Aorta (tissue), 5 donors: ENCODE data around the gene CELF4. TPM values are rescaled to one million over a fixed set of nuclear protein-coding genes. Genes with fewer than 3 reads are reported as not detected.

Experiments used
- ATAC-seq: fragments of 200-7000 bp; cut with Tn5 transposase; one replicate; pipeline ENCODE4 v1.9.1; 2022; ENCODE audit warnings: moderate library complexity; ENCODE audit not compliant: low FRiP score
- DNase-seq, 2 donors: peaks; one replicate each; pipeline ENCODE4 v3.0.0-alpha.2; 2020
- H3K27ac ChIP-seq, 2 donors: one replicate each; pipeline ENCODE4 v1.5.1; 2013; ENCODE audit warnings: low read length in 2 of 2, mild to moderate bottlenecking in 2 of 2, moderate library complexity in 2 of 2, control low read depth in 1 of 2, inconsistent platforms in 1 of 2, low read depth in 1 of 2
- H3K27me3 ChIP-seq, 2 donors: one replicate each; pipeline ENCODE4 v1.6.1; 2013; ENCODE audit warnings: control low read depth in 1 of 2, low read length in 1 of 2, mild to moderate bottlenecking in 1 of 2, moderate library complexity in 1 of 2; ENCODE audit not compliant: insufficient read depth in 2 of 2, control insufficient read depth in 1 of 2
- H3K36me3 ChIP-seq, 2 donors: one replicate each; pipeline ENCODE4 v1.6.1; 2013; ENCODE audit warnings: control low read depth in 1 of 2, low read length in 1 of 2, mild to moderate bottlenecking in 1 of 2; ENCODE audit not compliant: insufficient read depth in 2 of 2, control insufficient read depth in 1 of 2
- H3K4me1 ChIP-seq, 2 donors: one replicate each; pipeline ENCODE4 v1.6.1; 2013; ENCODE audit warnings: low read length in 2 of 2, control low read depth in 1 of 2, mild to moderate bottlenecking in 1 of 2, moderate library complexity in 1 of 2; ENCODE audit not compliant: insufficient read depth in 2 of 2, control insufficient read depth in 1 of 2
- H3K4me3 ChIP-seq, 2 donors: one replicate each; pipeline ENCODE4 v1.5.1; 2013; ENCODE audit warnings: low read length in 2 of 2, control low read depth in 1 of 2, mild to moderate bottlenecking in 1 of 2
- H3K9me3 ChIP-seq: one replicate; pipeline ENCODE4 v1.6.1; 2013; ENCODE audit warnings: mild to moderate bottlenecking, low read length; ENCODE audit not compliant: control insufficient read depth
- WGBS, 2 donors: extraction: QIAGEN DNeasy Blood & Tissue Kit; methylation state at CpG; one replicate each; pipeline ENCODE4 v1.1.7; 2013; 5-methylcytosine and 5-hydroxymethylcytosine counted together
- intact Hi-C, 2 donors: fragments of 100-400 bp; cut with DNase I; formaldehyde crosslinking; loops; one replicate each; pipeline versions ENCODE4 v1.14.2 to v1.15.0; 2022
- polyA plus RNA-seq, 2 donors: library from polyadenylated mRNA; stranded (reverse); fragments of 200-250 nt; gene quantifications; one replicate each; pipeline ENCODE4 v1.2.3, GENCODE V29; 2013
- total RNA-seq, 2 donors: library from RNA; stranded (reverse); fragmentation: NEBNext Ultra II Directional; extraction: Animal tissue kit (Norgen Biotek cat#: 25700); gene quantifications; one replicate each; pipeline ENCODE4 v1.2.1, GENCODE V29; 2021
- donor health status: healthy with polysubstance abuse.
- donor health status: Bipolar disorder and iron deficiency.
- donor health status: DM: no; HTN: no; CAD: no.
- donor health status: DM: no; HTN: no; CAD: no.
- donor health status: DM: yes; HTN: yes; CAD: no.

Gene CELF4
- total and polyA plus RNA-seq, 4 donors: 0.51 TPM; not detected in 3

GRCh38 chr18:37428288-37428974, 137.2 kb downstream of the CELF4 start:
- intact Hi-C loops: loop anchor here in 1 of 2 donors (10.0 kb wide), 1 partner anchor 76 kb away; no protein-coding TSS in a partner anchor
- DNase-seq: no peak
- ATAC-seq: no peak
- no peaks in the 10 kb centered on the region for H3K9me3 ChIP-seq
- H3K4me1 ChIP-seq: no peaks in the 10 kb centered on the region
- no peak overlapping the region for H3K4me3 ChIP-seq
- H3K36me3 ChIP-seq: no peaks in the 10 kb centered on the region
- H3K27ac ChIP-seq: no peak overlapping the region
- no peaks in the 10 kb centered on the region for H3K27me3 ChIP-seq
- WGBS, 2 donors: 83 to 84% methylated on average over 7 of the region's 7 CpGs

GRCh38 chr18:37426586-37426985, 139.0 kb downstream of the CELF4 start:
- Histone ChIP-seq H3K4me3 (no peak overlapping the region), H3K36me3 (no peaks in the 10 kb centered on the region), H3K4me1 (no peaks in the 10 kb centered on the region), H3K27me3 (no peaks in the 10 kb centered on the region), H3K27ac (no peak overlapping the region), H3K9me3 (no peaks in the 10 kb centered on the region)
- WGBS, 2 donors: 91 to 93% methylated on average over 15 of the region's 15 CpGs
- no peak for DNase-seq
- ATAC-seq: no peak
- intact Hi-C loops: loop anchor here in 1 of 2 donors (10.0 kb wide), 1 partner anchor 78 kb away; no protein-coding TSS in a partner anchor

DNA sequence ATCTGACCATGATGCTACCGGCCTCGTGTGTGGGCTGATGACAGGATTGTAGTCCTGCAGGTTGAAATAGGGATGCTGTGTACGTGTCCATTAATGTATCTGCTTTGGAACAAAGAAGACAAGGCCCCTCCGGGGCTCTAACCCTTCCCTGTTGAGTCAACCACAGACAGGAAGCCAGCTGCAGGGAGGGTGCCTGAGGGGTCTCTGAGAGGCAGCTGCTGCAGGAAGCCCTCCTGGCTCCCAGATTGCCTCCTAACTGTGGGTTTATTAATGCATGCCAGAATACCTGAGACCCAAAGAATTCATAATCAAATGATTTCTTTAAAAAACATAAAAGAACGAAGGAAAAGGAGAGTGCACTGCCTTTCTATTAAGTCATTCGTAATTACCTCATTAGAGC, 140.4 kb downstream of the CELF4 start:
- Histone ChIP-seq H3K4me3 (no peak overlapping the region), H3K27me3 (no peaks in the 10 kb centered on the region), H3K9me3 (no peaks in the 10 kb centered on the region), H3K27ac (no peak overlapping the region), H3K4me1 (no peaks in the 10 kb centered on the region), H3K36me3 (no peaks in the 10 kb centered on the region)
- 79 to 82% methylated on average over 6 of the region's 6 CpGs for WGBS, 2 donors
- intact Hi-C loops: loop anchor here in 1 of 2 donors (10.0 kb wide), 1 partner anchor 80 kb away; no protein-coding TSS in a partner anchor
- no peak for ATAC-seq
- no peak for DNase-seq

GRCh38 chr18:37424507-37424906, 141.1 kb downstream of the CELF4 start:
- intact Hi-C loops: loop anchor here in 1 of 2 donors (10.0 kb wide), 1 partner anchor 80 kb away; no protein-coding TSS in a partner anchor
- 85 to 87% methylated on average over 4 of the region's 4 CpGs for whole genome bisulfite sequencing, 2 donors
- no peaks in the 10 kb centered on the region for H3K4me1 ChIP-seq

GRCh38 chr18:37422596-37422995, 143.0 kb downstream of the CELF4 start:
- Histone ChIP-seq H3K4me3 (no peak overlapping the region), H3K9me3 (no peaks in the 10 kb centered on the region), H3K36me3 (no peaks in the 10 kb centered on the region), H3K27ac (no peak overlapping the region), H3K27me3 (no peaks in the 10 kb centered on the region), H3K4me1 (no peaks in the 10 kb centered on the region)
- ATAC-seq: no peak
- DNase-seq: no peak
- WGBS, 2 donors: 59 to 60% methylated on average over 6 of the region's 6 CpGs
- intact Hi-C loops: loop anchor here in 1 of 2 donors (10.0 kb wide), 1 partner anchor 82 kb away; no protein-coding TSS in a partner anchor

More at GRCh38 chr18:37424507-37424906, 141.1 kb downstream of the CELF4 start:
- Histone ChIP-seq H3K4me3 (no peak overlapping the region), H3K9me3 (no peaks in the 10 kb centered on the region), H3K36me3 (no peaks in the 10 kb centered on the region), H3K27me3 (no peaks in the 10 kb centered on the region), H3K27ac (no peak overlapping the region)
- no peak for ATAC-seq
- DNase-seq: no peak

GRCh38 chr18:37422116-37422515, 143.5 kb downstream of the CELF4 start:
- intact Hi-C loops: loop anchor here in 1 of 2 donors (10.0 kb wide), 1 partner anchor 83 kb away; no protein-coding TSS in a partner anchor
- Histone ChIP-seq H3K36me3 (no peaks in the 10 kb centered on the region), H3K4me1 (no peaks in the 10 kb centered on the region), H3K9me3 (no peaks in the 10 kb centered on the region), H3K4me3 (no peak overlapping the region), H3K27me3 (no peaks in the 10 kb centered on the region), H3K27ac (no peak overlapping the region)
- no peak for ATAC-seq
- DNase-seq: no peak
- WGBS, 2 donors: 57 to 68% methylated on average over 2 of the region's 2 CpGs

DNA sequence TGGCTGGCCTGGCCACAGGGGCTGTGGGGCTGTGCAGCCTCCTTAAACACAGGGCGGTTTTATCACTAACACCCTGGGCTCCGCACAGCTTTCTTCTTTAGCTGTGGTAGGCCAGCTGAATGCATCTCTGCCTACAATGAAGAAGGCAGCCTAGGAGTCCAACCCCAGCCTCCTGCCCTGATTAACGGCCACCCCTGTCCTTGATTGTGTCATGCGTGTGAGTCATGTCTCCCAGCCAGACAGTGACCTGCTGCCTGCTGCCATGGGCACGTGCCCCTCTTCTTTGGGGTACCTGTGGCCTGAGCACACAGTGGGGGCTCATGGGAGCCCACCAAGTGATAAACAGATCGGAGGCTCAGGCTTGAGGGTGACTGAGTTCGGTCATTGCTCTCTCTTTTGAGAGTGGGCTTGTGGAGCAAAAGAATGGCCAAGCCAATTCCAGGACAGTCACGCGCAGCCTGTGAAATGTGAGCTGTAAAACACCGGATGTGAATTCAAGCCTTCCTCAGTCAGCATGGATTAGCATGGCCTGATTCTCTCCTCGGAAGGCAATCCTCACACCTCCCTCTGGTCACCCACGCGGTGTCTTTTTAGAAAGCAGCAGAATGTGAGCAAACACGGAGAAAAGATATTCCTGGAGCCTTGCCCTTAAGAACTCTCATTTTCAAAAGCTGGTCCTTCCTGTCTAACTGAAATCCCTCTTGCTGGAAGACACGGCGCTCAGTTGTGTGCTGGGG, 144.1 kb downstream of the CELF4 start:
- H3K4me1 ChIP-seq: no peaks in the 10 kb centered on the region
- intact Hi-C loops: loop anchor here in 1 of 2 donors (10.0 kb wide), 1 partner anchor 83 kb away; no protein-coding TSS in a partner anchor
- 61 to 71% methylated on average over 16 of the region's 16 CpGs for WGBS, 2 donors
- peaks cover 0 to 1% of the 10 kb centered on the region in 2 donors for H3K27me3 ChIP-seq
- no peaks in the 10 kb centered on the region for H3K9me3 ChIP-seq
- H3K36me3 ChIP-seq: no peaks in the 10 kb centered on the region
- H3K27ac ChIP-seq: no peak overlapping the region
- no peak for DNase-seq
- ATAC-seq: no peak
- no peak overlapping the region for H3K4me3 ChIP-seq

GRCh38 chr18:37420315-37420880, 145.2 kb downstream of the CELF4 start:
- 76 to 83% methylated on average over 7 of the region's 7 CpGs for WGBS, 2 donors
- intact Hi-C loops: loop anchor here in 1 of 2 donors (10.0 kb wide), 1 partner anchor 84 kb away; no protein-coding TSS in a partner anchor

More at GRCh38 chr18:37420315-37420880, 145.2 kb downstream of the CELF4 start:
- H3K27me3 ChIP-seq: peaks cover 0 to 1% of the 10 kb centered on the region in 2 donors
- H3K4me1 ChIP-seq: no peaks in the 10 kb centered on the region
- no peak for DNase-seq
- no peaks in the 10 kb centered on the region for H3K36me3 ChIP-seq
- H3K27ac ChIP-seq: no peak overlapping the region
- no peak for ATAC-seq
- H3K4me3 ChIP-seq: no peak overlapping the region
- no peaks in the 10 kb centered on the region for H3K9me3 ChIP-seq
